ENCODE data around the gene EPGN. TPM values are rescaled to one million over a fixed set of nuclear protein-coding genes. Genes with fewer than 3 reads are reported as not detected.

EPGN gene
- total and polyA plus RNA-seq, 2 of the 13 experiments (the other 11 are each of a cell fraction or from before 2014, with no cell fraction given) = not detected

- no peak for DNase-seq (ENCODE audit: low spot score)
- CTCF ChIA-PET (ENCODE audit: low intra/inter-chr PET ratio, low total read pairs) = no interaction called here
- BruUV-seq (replicated peaks) = no TSS peak
- peaks cover 0 to 4% of the 10 kb centered on the region in 2 experiments; a peak in 1 of 5 replicates for H3K27me3 ChIP-seq (ENCODE audit: control insufficient read depth in 1 of 2, insufficient read depth in 2 of 2, low read length in 2 of 2)
- no peaks in the 10 kb centered on the region for H3K9me3 ChIP-seq (ENCODE audit: low read length)
- H3K79me2 ChIP-seq (ENCODE audit: insufficient read depth, low read length) = no peaks in the 10 kb centered on the region
- TF ChIP-seq IKZF1 (IDR thresholded peaks at IDR 0.05) (no peak), SRSF1 (optimal IDR thresholded peaks at IDR 0.05; ENCODE audit: low read depth, low read length) (no peak), MAFK (conservative IDR thresholded peaks at IDR 0.05 in 1 of 2, IDR thresholded peaks at IDR 0.05 in 1 of 2; ENCODE audit: low read length in 2 of 2) (peak in 1 of 2 experiments; percentile 24; a peak in 2 of 4 replicates)
- no peaks in the 10 kb centered on the region for H4K20me1 ChIP-seq (ENCODE audit: insufficient read depth, low read length)
- intact Hi-C loops (cut with micrococcal nuclease; ENCODE audit: unreplicated experiment) (no loop called here), in situ Hi-C loops (cut with HindIII; ENCODE audit: extremely low pct_ligation_motif_present, low pct_unique_long_range_greater_than_20kb) (no loop called here)
- FAIRE-seq = no peak
- POLR2A ChIA-PET = no interaction called here
- H3K27ac ChIP-seq (ENCODE audit: extremely low read length, insufficient read depth, low read length) = no peak overlapping the region
- H2AFZ ChIP-seq (ENCODE audit: low read length) = no peak overlapping the region
- H3K4me3 ChIP-seq (replicated peaks in 1 of 3; ENCODE audit: insufficient read depth in 1 of 3, low read depth in 2 of 3, low read length in 3 of 3) = no peak overlapping the region
- no peak overlapping the region for H3K4me2 ChIP-seq (ENCODE audit: low read depth, low read length)
- ATAC-seq = no peak
- H3K4me1 ChIP-seq (ENCODE audit: insufficient read depth, low read length) = no peaks in the 10 kb centered on the region
- WGBS (ENCODE audit: low lambda C conversion rate) = 72% methylated on average over 4 of the region's 4 CpGs
- no peak overlapping the region for H3K9ac ChIP-seq (ENCODE audit: insufficient read depth, low read depth, low read length)
- no peaks in the 10 kb centered on the region for H3K36me3 ChIP-seq (replicated peaks in 1 of 2; ENCODE audit: control insufficient read depth in 1 of 2, insufficient read depth in 2 of 2, low read length in 2 of 2)
These were observed 4.1 kb upstream of the EPGN start for GRCh38 chr4:74304095-74304625.

GRCh38 chr4:74305000-74305399 is 3.3 kb upstream of the EPGN start:
- WGBS (ENCODE audit: low lambda C conversion rate) = 53% methylated on average over 1 of the region's 1 CpG
- H4K20me1 ChIP-seq (ENCODE audit: insufficient read depth, low read length) = no peaks in the 10 kb centered on the region
- no TSS peak for BruUV-seq (replicated peaks)
- FAIRE-seq (no peak), ATAC-seq (no peak), DNase-seq (ENCODE audit: low spot score) (no peak)
- TF ChIP-seq ZBTB49 (CRISPR knock-in tag; IDR thresholded peaks at IDR 0.05; ENCODE audit: borderline replicate concordance) (no peak), RFX1 (IDR thresholded peaks at IDR 0.05) (no peak), DZIP1 (CRISPR knock-in tag; IDR thresholded peaks at IDR 0.05) (no peak)
- peaks cover 0 to 4% of the 10 kb centered on the region in 2 experiments; a peak in 1 of 5 replicates for H3K27me3 ChIP-seq (ENCODE audit: control insufficient read depth in 1 of 2, insufficient read depth in 2 of 2, low read length in 2 of 2)
- intact Hi-C loops (cut with micrococcal nuclease; ENCODE audit: unreplicated experiment) = no loop called here
- no peak overlapping the region for H3K27ac ChIP-seq (ENCODE audit: extremely low read length, insufficient read depth, low read length)
- no peak overlapping the region for H2AFZ ChIP-seq (ENCODE audit: low read length)
- H3K4me2 ChIP-seq (ENCODE audit: low read depth, low read length) = no peak overlapping the region
- H3K9ac ChIP-seq (ENCODE audit: insufficient read depth, low read depth, low read length) = no peak overlapping the region
- ChIA-PET POLR2A (no interaction called here), CTCF (ENCODE audit: low intra/inter-chr PET ratio, low total read pairs) (no interaction called here)
- in situ Hi-C loops (cut with HindIII; ENCODE audit: extremely low pct_ligation_motif_present, low pct_unique_long_range_greater_than_20kb) = no loop called here
- H3K4me1 ChIP-seq (ENCODE audit: insufficient read depth, low read length) = no peaks in the 10 kb centered on the region
- H3K9me3 ChIP-seq (ENCODE audit: low read length) = no peaks in the 10 kb centered on the region
- H3K4me3 ChIP-seq (replicated peaks in 1 of 3; ENCODE audit: insufficient read depth in 1 of 3, low read depth in 2 of 3, low read length in 3 of 3) = no peak overlapping the region
- H3K36me3 ChIP-seq (replicated peaks in 1 of 2; ENCODE audit: control insufficient read depth in 1 of 2, insufficient read depth in 2 of 2, low read length in 2 of 2) = no peaks in the 10 kb centered on the region
- no peaks in the 10 kb centered on the region for H3K79me2 ChIP-seq (ENCODE audit: insufficient read depth, low read length)
